ENCODE results near the gene RPL39.

The RPL39 gene

GRCh38 chrX:119763836-119764387 is 27.5 kb downstream of the RPL39 start:
- Histone ChIP-seq H3K36me3 (ENCODE audit: control insufficient read depth in 5 of 5, insufficient read depth in 5 of 5, low read length in 5 of 5) (no peaks in the 10 kb centered on the region), H3K4me3 (ENCODE audit: low read depth in 1 of 5, low read length in 5 of 5) (no peak overlapping the region), H3K4me1 (ENCODE audit: control insufficient read depth in 5 of 5, insufficient read depth in 5 of 5, low read length in 5 of 5) (peaks cover 0 to 17% (median 5%) of the 10 kb centered on the region in 5 donors), H3K9me3 (ENCODE audit: control insufficient read depth in 5 of 5, low read length in 5 of 5) (no peaks in the 10 kb centered on the region), H3K27me3 (ENCODE audit: control insufficient read depth in 5 of 5, insufficient read depth in 4 of 5, low read length in 5 of 5) (peaks cover 0 to 16% (median 11%) of the 10 kb centered on the region in 5 donors), H3K27ac (ENCODE audit: low read depth, low read length) (no peak overlapping the region), H3K9ac (ENCODE audit: low read length in 5 of 5) (no peak overlapping the region)

GRCh38 chrX:119763181-119763580 is 28.2 kb downstream of the RPL39 start:
- Histone ChIP-seq H3K4me3 (ENCODE audit: low read depth in 1 of 5, low read length in 5 of 5) (no peak overlapping the region), H3K4me1 (ENCODE audit: control insufficient read depth in 5 of 5, insufficient read depth in 5 of 5, low read length in 5 of 5) (peaks cover 0 to 24% (median 9%) of the 10 kb centered on the region in 5 donors), H3K27ac (ENCODE audit: low read depth, low read length) (no peak overlapping the region), H3K9me3 (ENCODE audit: control insufficient read depth in 5 of 5, low read length in 5 of 5) (no peaks in the 10 kb centered on the region), H3K36me3 (ENCODE audit: control insufficient read depth in 5 of 5, insufficient read depth in 5 of 5, low read length in 5 of 5) (no peaks in the 10 kb centered on the region), H3K27me3 (ENCODE audit: control insufficient read depth in 5 of 5, insufficient read depth in 4 of 5, low read length in 5 of 5) (peaks cover 0 to 16% (median 11%) of the 10 kb centered on the region in 5 donors), H3K9ac (ENCODE audit: low read length in 5 of 5) (no peak overlapping the region)

GRCh38 chrX:119762718-119763117 is 28.7 kb downstream of the RPL39 start:
- H3K4me3 ChIP-seq (ENCODE audit: low read depth in 1 of 5, low read length in 5 of 5) = no peak overlapping the region
- no peaks in the 10 kb centered on the region for H3K9me3 ChIP-seq (ENCODE audit: control insufficient read depth in 5 of 5, low read length in 5 of 5)
- H3K4me1 ChIP-seq (ENCODE audit: control insufficient read depth in 5 of 5, insufficient read depth in 5 of 5, low read length in 5 of 5) = peaks cover 0 to 29% (median 13%) of the 10 kb centered on the region in 5 donors
- no peak overlapping the region for H3K27ac ChIP-seq (ENCODE audit: low read depth, low read length)
- H3K9ac ChIP-seq (ENCODE audit: low read length in 5 of 5) = no peak overlapping the region
- peaks cover 0 to 16% (median 11%) of the 10 kb centered on the region in 5 donors for H3K27me3 ChIP-seq (ENCODE audit: control insufficient read depth in 5 of 5, insufficient read depth in 4 of 5, low read length in 5 of 5)
- H3K36me3 ChIP-seq (ENCODE audit: control insufficient read depth in 5 of 5, insufficient read depth in 5 of 5, low read length in 5 of 5) = no peaks in the 10 kb centered on the region

- peaks cover 0 to 19% (median 16%) of the 10 kb centered on the region in 5 donors for H3K27me3 ChIP-seq (ENCODE audit: control insufficient read depth in 5 of 5, insufficient read depth in 4 of 5, low read length in 5 of 5)
- H3K4me1 ChIP-seq (ENCODE audit: control insufficient read depth in 5 of 5, insufficient read depth in 5 of 5, low read length in 5 of 5) = peaks cover 0 to 38% (median 15%) of the 10 kb centered on the region in 5 donors
- no peaks in the 10 kb centered on the region for H3K36me3 ChIP-seq (ENCODE audit: control insufficient read depth in 5 of 5, insufficient read depth in 5 of 5, low read length in 5 of 5)
- H3K9me3 ChIP-seq (ENCODE audit: control insufficient read depth in 5 of 5, low read length in 5 of 5) = no peaks in the 10 kb centered on the region
- no peak overlapping the region for H3K4me3 ChIP-seq (ENCODE audit: low read depth in 1 of 5, low read length in 5 of 5)
- H3K27ac ChIP-seq (ENCODE audit: low read depth, low read length) = no peak overlapping the region
- H3K9ac ChIP-seq (ENCODE audit: low read length in 5 of 5) = no peak overlapping the region
Observed at GRCh38 chrX:119760026-119760877, 31.2 kb downstream of the RPL39 start.

DNA sequence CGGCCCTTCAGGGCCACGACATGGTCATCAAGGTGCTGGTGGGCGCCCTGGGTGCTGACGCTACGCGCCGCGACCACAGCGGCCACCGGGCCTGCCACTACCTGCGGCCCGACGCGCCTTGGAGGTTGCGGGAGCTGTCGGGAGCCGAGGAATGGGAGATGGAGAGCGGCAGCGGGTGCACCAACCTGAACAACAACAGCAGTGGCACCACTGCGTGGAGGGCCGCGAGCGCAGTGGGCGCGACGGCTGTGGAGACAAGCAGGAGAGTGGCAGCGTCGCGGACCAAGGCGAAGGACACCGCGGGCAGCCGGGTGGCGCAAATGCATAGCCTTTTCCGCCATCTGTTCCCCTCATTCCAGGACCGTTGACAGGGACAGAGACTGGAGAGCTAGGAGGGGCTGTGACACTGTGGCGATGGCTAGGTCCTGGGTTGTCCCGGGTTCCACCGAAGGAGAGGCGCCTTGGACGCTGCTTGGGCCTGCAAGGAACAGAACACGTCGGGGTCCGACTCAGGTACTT is 32.1 kb downstream of the RPL39 start:
- H3K27ac ChIP-seq (ENCODE audit: low read depth, low read length) = no peak overlapping the region
- H3K9ac ChIP-seq (ENCODE audit: low read length in 5 of 5) = peak overlapping the region in 1 of 5 donors; percentile 36
- peaks cover 0 to 38% (median 15%) of the 10 kb centered on the region in 5 donors for H3K4me1 ChIP-seq (ENCODE audit: control insufficient read depth in 5 of 5, insufficient read depth in 5 of 5, low read length in 5 of 5)
- H3K27me3 ChIP-seq (ENCODE audit: control insufficient read depth in 5 of 5, insufficient read depth in 4 of 5, low read length in 5 of 5) = peaks cover 0 to 19% (median 13%) of the 10 kb centered on the region in 5 donors
- no peaks in the 10 kb centered on the region for H3K36me3 ChIP-seq (ENCODE audit: control insufficient read depth in 5 of 5, insufficient read depth in 5 of 5, low read length in 5 of 5)
- peak overlapping the region in 4 of 5 donors; percentile 10 to 64 (median 43) for H3K4me3 ChIP-seq (ENCODE audit: low read depth in 1 of 5, low read length in 5 of 5)
- H3K9me3 ChIP-seq (ENCODE audit: control insufficient read depth in 5 of 5, low read length in 5 of 5) = no peaks in the 10 kb centered on the region

DNA sequence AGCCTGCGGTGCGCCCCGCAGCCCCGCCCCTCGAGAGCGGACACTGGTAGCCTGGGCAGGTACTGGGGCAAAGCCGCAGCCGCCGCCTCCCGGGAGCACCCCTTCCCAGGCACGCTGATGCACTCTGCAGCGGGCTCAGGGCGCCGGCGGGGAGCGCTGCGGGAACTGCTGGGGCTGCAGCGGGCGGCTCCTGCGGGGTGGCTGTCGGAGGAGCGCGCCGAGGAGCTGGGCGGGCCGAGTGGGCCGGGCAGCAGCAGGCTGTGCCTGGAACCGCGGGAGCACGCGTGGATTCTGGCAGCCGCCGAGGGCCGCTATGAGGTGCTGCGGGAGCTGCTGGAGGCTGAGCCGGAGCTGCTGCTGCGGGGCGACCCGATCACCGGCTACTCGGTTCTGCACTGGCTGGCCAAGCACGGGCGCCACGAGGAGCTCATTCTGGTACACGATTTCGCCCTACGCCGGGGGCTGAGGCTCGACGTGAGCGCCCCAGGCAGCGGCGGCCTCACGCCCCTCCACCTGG is 32.6 kb downstream of the RPL39 start:
- H3K4me3 ChIP-seq (ENCODE audit: low read depth in 1 of 5, low read length in 5 of 5) = peak overlapping the region in 4 of 5 donors; percentile 10 to 64 (median 54)
- no peak overlapping the region for H3K27ac ChIP-seq (ENCODE audit: low read depth, low read length)
- H3K36me3 ChIP-seq (ENCODE audit: control insufficient read depth in 5 of 5, insufficient read depth in 5 of 5, low read length in 5 of 5) = no peaks in the 10 kb centered on the region
- H3K4me1 ChIP-seq (ENCODE audit: control insufficient read depth in 5 of 5, insufficient read depth in 5 of 5, low read length in 5 of 5) = peaks cover 0 to 38% (median 15%) of the 10 kb centered on the region in 5 donors
- peaks cover 0 to 19% (median 11%) of the 10 kb centered on the region in 5 donors for H3K27me3 ChIP-seq (ENCODE audit: control insufficient read depth in 5 of 5, insufficient read depth in 4 of 5, low read length in 5 of 5)
- H3K9me3 ChIP-seq (ENCODE audit: control insufficient read depth in 5 of 5, low read length in 5 of 5) = no peaks in the 10 kb centered on the region
- H3K9ac ChIP-seq (ENCODE audit: low read length in 5 of 5) = peak overlapping the region in 1 of 5 donors; percentile 36

- H3K27ac ChIP-seq (ENCODE audit: low read depth, low read length) = no peak within 1 kb of the TSS
- peak within 1 kb of the TSS in 4 of 5 donors; percentile 10 to 64 (median 54) for H3K4me3 ChIP-seq (ENCODE audit: low read depth in 1 of 5, low read length in 5 of 5)
- H3K9me3 ChIP-seq (ENCODE audit: control insufficient read depth in 5 of 5, low read length in 5 of 5) = no peaks in the 10 kb centered on the region
- H3K27me3 ChIP-seq (ENCODE audit: control insufficient read depth in 5 of 5, insufficient read depth in 4 of 5, low read length in 5 of 5) = peaks cover 0 to 19% (median 11%) of the 10 kb centered on the region in 5 donors
- H3K4me1 ChIP-seq (ENCODE audit: control insufficient read depth in 5 of 5, insufficient read depth in 5 of 5, low read length in 5 of 5) = peaks cover 0 to 34% (median 15%) of the 10 kb centered on the region in 5 donors
- peak within 1 kb of the TSS in 3 of 5 donors; percentile 30 to 36 (median 35) for H3K9ac ChIP-seq (ENCODE audit: low read length in 5 of 5)
- no peaks in the 10 kb centered on the region for H3K36me3 ChIP-seq (ENCODE audit: control insufficient read depth in 5 of 5, insufficient read depth in 5 of 5, low read length in 5 of 5)
Observed at GRCh38 chrX:119757979-119758730, 33.3 kb downstream of the RPL39 start, which contains the start of gene SOWAHD. Gene SOWAHD, plus strand, starts transcription at chrX:119758588. Its CDS starts 80 bp downstream, at chrX:119758668.

- Histone ChIP-seq H3K4me1 (ENCODE audit: control insufficient read depth in 5 of 5, insufficient read depth in 5 of 5, low read length in 5 of 5) (peaks cover 0 to 33% (median 15%) of the 10 kb centered on the region in 5 donors), H3K36me3 (ENCODE audit: control insufficient read depth in 5 of 5, insufficient read depth in 5 of 5, low read length in 5 of 5) (no peaks in the 10 kb centered on the region), H3K9me3 (ENCODE audit: control insufficient read depth in 5 of 5, low read length in 5 of 5) (no peaks in the 10 kb centered on the region), H3K27ac (ENCODE audit: low read depth, low read length) (no peak overlapping the region), H3K9ac (ENCODE audit: low read length in 5 of 5) (no peak overlapping the region), H3K27me3 (ENCODE audit: control insufficient read depth in 5 of 5, insufficient read depth in 4 of 5, low read length in 5 of 5) (peaks cover 0 to 19% (median 11%) of the 10 kb centered on the region in 5 donors), H3K4me3 (ENCODE audit: low read depth in 1 of 5, low read length in 5 of 5) (peak overlapping the region in 3 of 5 donors; percentile 10 to 64 (median 54))
Observed at GRCh38 chrX:119757646-119757978, 33.8 kb downstream of the RPL39 start.

DNA sequence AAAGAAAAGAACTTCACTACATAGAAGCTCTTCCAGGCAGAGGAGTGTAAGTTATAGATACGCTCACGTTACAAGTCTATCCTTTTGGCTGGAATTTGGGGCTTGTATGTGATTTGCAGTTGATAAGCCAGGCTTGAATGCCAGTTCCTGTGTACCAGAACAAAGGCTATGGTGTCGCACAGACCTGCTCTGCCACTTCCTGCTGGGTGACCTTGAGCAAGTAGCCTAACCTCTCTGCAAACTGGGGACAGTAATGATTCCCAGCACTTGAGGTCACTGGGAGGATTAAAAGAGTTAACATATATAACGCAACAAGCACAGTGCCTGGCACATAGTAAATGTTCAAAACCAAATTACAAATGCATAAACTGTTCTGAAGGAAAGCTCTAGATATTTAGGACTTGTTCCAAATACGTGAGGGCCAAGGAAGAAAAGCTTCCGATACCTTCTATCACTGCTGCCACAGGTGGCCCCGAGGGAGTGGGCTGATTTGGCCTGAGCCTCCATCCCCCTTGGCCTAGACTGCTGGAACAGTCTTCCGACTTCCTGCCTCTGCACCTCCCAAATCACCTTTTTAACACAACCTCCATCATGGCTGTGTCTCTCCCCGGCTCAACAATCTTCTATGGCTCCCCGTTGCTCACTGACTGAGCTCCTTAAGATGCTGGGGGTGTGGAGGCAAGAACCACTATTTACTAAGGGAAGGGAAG is 34.3 kb downstream of the RPL39 start:
- Histone ChIP-seq H3K4me3 (ENCODE audit: low read depth in 1 of 5, low read length in 5 of 5) (no peak overlapping the region), H3K27me3 (ENCODE audit: control insufficient read depth in 5 of 5, insufficient read depth in 4 of 5, low read length in 5 of 5) (peaks cover 0 to 19% (median 11%) of the 10 kb centered on the region in 5 donors), H3K4me1 (ENCODE audit: control insufficient read depth in 5 of 5, insufficient read depth in 5 of 5, low read length in 5 of 5) (peaks cover 0 to 33% (median 15%) of the 10 kb centered on the region in 5 donors), H3K9ac (ENCODE audit: low read length in 5 of 5) (no peak overlapping the region), H3K9me3 (ENCODE audit: control insufficient read depth in 5 of 5, low read length in 5 of 5) (no peaks in the 10 kb centered on the region), H3K36me3 (ENCODE audit: control insufficient read depth in 5 of 5, insufficient read depth in 5 of 5, low read length in 5 of 5) (no peaks in the 10 kb centered on the region), H3K27ac (ENCODE audit: low read depth, low read length) (no peak overlapping the region)
